NCI-H82 treated with DMSO at 0.1 percent for 48 hours (cell line): ENCODE results near the gene LONP2.
A peak's percentile ranks its signal among the peaks of the same experiment; 100 is the strongest.

ENCODE experiments used
- DNase-seq: peaks from one replicate; lab custom pipeline; 2025; ENCODE audit not compliant: unreplicated experiment; lab: John Stamatoyannopoulos, UW

LONP2 gene, protein sequence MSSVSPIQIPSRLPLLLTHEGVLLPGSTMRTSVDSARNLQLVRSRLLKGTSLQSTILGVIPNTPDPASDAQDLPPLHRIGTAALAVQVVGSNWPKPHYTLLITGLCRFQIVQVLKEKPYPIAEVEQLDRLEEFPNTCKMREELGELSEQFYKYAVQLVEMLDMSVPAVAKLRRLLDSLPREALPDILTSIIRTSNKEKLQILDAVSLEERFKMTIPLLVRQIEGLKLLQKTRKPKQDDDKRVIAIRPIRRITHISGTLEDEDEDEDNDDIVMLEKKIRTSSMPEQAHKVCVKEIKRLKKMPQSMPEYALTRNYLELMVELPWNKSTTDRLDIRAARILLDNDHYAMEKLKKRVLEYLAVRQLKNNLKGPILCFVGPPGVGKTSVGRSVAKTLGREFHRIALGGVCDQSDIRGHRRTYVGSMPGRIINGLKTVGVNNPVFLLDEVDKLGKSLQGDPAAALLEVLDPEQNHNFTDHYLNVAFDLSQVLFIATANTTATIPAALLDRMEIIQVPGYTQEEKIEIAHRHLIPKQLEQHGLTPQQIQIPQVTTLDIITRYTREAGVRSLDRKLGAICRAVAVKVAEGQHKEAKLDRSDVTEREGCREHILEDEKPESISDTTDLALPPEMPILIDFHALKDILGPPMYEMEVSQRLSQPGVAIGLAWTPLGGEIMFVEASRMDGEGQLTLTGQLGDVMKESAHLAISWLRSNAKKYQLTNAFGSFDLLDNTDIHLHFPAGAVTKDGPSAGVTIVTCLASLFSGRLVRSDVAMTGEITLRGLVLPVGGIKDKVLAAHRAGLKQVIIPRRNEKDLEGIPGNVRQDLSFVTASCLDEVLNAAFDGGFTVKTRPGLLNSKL

DNA sequence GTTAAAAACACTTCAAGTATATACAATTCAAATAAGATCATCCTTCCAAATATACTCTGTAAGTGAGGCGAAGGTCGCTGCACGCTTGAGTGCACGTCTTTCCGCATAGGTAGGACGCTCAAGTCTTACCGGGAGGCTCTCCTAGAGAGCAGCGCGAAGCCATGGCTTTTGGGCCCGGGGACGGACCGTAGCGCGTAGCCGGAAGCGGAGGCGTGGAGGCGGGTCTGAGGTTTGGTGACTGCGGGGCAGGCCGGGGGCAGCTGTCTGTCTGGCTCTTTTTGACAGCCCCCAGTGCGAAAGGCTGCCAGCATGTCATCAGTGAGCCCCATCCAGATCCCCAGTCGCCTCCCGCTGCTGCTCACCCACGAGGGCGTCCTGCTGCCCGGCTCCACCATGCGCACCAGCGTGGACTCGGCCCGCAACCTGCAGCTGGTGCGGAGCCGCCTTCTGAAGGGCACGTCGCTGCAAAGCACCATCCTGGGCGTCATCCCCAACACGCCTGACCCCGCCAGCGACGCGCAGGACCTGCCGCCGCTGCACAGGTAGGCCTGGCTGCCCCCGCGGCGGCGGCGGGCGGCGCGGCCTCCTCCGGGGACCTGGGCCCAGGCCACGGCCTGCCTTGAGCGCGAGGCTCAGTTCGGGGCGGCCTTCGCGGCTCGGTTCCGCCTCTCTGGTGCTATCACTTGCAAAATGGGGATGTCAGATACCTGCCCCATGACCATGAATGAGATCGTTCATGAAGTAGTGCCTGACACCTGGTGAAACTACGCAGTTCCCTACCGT, at the start of gene LONP2:
LONP2 (plus strand) TSS at position 221 of the 783 bp plus-strand sequence; CDS start at position 310, 89 bp downstream.
- DNase-seq = peak; percentile 56

DNA sequence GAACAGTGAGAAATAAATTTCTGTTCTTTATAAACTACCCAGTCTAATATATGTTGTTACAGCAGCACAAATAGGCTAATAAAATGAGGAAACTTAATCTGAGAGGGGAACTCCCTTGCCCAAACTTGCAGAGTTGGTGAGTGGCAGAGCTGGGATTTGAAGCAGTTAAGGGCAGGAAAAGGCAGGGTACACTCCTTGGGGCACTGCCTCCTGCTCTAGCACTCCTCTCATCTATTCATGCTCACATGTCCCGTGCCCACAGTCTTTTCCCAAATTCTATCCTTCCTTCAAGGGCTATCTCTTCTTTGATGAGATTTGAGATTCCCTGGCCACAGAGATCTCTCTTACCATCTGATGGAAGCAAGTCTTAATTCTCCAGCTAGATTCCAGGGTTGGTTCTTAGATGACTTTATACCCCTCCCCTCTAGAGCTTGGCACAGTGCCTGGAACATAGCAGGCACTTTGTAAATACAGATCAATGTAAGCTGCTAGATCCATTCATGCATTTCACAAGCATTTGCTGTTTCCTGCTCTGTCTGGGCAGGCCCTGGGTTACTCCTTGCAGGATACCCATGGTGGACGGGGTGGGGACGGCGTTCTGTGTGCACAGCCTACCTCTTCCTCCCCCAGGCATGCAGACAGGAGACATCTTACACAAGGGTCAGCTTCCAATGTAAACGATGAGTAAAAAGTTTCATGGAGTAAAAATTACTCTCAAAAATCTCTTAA, 49.1 kb upstream of the LONP2 start:
- DNase-seq = peak; percentile 49

DNA sequence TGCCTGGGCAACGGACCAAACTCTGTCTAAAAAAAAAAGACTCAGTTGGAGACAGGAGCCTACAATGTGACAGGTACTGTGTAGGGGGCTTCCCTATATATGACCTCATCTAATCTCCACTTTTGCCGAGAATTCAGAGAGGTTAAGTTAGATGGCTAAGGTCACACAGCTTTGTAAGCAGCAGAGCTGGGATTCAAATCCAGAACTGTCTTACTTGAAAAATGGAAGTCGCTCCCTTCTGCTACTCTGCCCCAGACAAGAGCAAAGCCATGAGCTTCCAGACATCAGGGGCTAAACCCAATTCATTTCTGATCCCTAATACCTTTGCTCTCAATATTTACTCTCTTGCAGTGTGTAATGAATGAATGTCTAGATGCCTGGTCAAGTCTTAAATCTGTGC, 46.8 kb upstream of the LONP2 start:
- peak; percentile 61 for DNase-seq

DNA sequence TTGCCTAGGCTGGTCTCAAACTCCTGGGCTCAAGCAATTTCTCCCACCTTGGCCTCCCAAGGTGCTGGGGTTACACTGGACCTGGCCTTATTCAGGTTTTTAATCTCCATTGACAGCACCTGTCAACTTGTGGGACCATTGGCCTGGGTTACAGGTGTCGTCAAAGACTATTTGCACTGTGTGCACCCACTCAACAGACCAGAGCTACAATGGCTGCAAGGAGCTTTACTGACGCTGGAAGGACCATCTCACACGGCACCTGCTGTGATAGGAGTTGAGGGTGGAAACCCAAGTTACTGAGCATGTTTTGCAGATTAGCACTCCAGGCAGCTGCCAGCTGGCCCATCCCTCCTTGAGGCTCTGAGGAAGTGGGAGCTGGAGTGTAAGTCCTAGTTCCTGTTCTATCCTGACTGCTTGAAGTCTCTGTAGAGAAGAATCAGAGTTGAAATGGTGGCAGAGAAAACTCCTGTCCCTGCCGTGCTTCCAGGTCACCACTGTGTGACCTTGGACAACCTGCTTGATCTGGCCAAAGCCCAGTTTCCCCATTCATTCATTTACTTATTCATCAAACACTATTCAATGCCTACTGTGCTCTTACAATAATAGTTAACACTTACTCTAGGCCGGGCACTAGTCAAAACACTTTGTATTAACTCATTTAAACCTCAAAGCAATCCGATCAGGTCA, 42.4 kb upstream of the LONP2 start:
- DNase-seq = no peak

DNA sequence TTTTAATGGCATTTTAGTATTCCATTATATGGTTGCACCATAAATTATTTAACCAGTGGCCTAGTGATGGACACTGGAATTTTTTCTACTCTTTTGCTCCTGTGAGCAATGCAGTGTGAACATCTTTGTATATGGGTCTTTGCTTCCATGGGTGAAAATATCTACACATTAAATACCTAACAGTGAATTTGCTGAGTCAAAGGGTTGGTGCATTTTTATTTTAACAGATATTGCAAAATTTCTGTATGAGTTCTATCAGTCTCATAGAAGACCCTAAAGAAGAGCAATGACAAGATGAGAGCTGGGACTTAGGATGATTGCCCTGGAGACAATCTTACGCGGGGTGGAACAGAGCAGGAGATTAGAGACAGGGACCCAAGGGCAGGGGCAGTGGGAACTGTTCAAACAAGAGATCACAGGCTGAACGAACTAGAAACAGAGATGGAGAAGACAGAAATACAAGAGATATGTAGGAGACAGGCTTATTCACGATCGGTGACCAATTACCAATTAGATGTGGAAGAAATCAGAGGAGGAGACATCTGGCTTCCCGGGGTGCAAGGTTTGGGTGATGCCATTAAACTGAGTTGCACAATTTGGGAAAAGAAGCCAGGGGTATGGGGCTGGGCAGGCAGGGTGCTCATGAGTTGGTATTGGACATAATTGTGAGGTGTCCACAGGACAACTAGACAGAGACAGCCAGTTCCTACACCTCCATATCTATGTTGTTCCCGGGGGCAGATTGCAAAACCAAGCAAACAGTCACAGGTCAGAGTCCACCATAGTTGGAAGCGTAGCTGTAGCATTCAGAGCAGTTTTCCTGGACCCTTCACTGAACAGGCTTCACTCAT, 39.9 kb upstream of the LONP2 start:
- DNase-seq = no peak

DNA sequence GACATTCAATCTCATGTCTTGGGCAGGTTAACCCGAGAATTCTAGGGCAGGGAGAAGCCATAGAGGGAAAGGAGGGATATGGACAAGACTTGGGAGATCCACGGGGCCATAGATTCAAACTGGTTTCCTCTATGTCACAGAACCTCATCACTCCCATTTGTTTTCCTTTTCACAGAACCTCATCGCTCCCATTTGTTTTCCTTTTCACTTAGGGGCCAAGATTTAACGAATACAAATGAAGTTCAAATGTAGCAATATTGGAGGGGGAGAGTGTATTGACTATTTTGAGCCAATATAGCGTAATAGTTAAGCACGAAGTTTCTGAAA, 39.3 kb upstream of the LONP2 start:
- DNase-seq = no peak

DNA sequence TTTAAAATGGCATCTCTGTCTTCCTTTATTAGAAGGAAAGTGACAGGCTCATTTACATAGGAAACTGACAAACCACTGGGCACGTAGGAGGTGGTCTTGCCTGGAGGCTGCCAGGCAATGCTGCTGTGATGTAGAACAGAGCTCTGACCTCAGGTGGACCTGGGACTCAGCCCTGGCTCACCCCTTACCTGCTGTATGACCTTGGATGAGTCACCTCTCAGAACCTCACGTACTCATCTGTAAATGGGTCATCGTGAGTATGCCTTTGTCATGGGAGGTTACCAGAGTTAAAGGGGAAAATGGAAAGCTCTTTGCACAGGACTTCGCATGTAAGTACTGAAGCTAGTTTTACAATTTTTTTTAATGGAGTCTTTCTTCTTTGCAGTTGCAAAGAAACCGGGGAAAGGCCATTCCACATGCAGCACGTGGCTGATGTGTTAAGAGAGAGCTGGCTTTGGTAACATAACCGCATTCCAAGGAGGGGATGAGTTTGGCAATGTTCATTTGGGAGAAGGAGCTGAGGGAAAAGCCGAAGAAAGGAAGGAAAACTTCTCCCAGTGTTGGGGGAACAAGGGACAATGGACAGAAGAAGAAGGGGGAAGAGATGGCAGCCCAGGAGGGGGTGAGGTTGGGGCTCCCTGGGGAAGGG, 37.4 kb upstream of the LONP2 start:
- no peak for DNase-seq

DNA sequence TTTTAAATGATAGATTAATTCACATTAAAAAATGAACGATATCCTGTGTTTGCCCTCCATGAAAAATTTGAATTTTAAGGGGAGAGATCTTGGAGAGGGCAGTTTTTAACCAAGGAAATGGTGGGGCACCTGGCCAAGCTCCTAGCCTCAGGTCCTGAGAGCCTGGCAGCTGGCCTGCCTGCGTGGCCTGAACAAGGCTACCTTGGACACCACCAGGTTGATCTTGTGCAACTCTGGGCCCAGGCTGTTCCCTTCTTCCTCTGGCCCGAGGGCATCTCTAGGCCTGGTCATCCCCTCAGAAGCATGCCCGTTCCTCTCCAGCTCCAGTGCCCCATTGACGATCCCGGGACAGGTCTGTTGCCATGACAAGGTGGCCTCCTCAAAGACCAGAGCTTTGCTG, 33.4 kb upstream of the LONP2 start:
- no peak for DNase-seq

DNA sequence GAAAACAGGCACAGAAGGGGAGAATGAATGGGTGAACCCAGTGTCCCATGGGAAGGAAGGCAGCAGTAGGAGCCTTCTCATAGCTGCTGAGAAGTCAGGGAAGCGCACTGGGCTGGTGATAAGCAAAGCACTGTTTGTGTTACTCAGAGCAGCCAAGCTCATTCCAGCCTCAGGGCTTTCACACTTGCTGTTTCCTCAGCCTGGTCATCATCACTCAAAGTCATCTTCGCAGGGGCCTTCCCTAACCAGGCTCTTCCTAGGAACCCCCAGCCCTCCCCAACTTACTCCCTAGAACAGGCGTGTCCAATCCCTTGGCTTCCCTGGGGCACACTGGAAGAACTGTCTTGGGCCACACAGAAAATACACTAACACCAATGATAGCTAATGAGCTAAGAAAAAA, 32.1 kb upstream of the LONP2 start:
- no peak for DNase-seq

DNA sequence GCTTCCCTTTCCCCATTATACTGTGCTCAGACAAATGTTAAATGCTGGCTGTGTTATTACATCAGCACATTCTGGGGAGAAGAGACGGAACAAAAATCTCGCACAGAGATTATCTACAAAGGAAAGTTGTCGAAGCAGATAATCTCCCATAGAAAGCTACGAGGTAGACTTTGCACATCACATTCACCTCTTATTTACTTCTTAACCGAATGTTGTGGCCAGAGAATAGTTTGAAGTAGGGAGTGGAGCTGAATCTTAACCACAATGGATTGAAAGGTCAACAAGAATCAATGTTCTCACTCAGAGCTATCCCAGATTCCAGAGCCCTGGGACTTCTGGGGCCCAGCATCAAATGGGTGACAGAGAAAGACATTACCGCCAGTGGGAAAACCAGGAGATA, 28.4 kb upstream of the LONP2 start:
- DNase-seq = no peak

DNA sequence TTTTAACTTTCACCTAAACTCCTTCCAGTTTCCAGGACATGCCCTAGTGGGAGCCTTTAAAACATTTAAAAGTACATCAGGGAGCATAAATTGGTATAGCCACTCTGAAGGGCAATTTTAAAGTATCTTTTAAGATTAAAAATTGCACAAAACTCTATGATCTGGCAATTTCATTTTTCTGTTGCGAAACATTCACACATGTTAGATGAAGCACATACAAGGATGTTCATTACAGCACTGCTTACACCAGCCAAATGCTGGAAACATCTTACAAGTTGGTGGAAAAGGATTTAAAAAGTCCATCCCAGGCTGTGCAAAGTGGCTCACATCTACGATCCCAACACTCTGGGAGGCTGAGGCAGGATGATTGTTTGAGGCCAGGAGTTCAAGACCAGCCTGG, 26.4 kb upstream of the LONP2 start:
- DNase-seq = no peak

DNA sequence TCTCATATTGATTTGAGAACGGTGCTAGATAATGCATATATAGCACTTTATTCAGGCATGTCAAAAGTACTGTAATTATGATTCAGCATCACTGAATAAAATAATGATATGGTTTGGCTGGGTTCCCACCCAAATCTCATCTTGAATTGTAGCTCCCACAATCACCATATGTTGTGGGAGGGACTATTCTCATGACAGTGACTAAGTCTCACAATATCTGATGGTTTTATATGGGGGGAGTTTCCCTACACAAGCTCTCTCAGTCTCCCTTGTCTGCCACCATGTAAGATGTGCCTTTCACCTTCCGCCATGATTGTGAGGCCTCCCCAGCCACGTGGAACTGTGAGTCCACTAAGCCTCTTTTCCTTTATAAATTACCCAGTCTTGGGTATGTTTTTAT, 25.6 kb upstream of the LONP2 start:
- no peak for DNase-seq

DNA sequence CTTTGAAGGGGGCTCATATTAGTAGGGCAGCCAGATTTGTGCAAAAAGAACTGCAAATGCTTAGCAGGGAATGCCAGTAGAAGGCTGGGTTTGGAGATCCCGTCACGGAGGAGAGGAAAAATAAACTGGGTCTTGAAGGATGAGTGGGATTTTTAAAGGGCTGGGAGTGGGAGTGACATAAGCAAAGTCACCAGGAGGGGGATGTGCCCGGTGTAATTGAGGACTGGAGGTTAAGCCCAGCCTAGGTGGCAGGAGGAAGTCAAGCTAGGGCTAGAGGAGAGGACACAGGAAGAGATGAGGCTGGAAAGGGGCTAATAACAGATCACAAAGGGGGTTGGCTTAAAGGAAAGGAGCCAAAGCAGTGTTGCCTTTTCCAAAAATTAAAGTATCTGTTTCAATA, 23.2 kb upstream of the LONP2 start:
- DNase-seq = no peak

DNA sequence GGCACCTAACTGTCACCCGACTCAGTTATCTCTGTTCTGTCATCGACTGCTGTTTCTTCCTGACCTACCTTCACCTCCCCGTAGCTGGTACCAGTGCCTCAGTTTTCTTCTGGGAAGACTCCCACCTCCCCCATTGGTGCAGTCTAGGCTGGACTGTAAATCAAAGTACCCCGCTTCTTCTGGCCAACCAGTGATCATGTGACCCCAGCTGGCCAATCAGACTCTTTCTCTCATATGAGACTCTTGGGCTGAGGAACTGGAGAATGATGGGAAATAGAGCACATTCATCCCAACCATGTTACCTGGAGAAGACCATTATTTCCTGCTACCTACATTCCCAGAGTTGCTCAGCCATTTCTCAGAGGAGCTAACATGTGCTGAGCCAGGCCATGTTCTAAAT, 20.6 kb upstream of the LONP2 start:
- DNase-seq = no peak

DNA sequence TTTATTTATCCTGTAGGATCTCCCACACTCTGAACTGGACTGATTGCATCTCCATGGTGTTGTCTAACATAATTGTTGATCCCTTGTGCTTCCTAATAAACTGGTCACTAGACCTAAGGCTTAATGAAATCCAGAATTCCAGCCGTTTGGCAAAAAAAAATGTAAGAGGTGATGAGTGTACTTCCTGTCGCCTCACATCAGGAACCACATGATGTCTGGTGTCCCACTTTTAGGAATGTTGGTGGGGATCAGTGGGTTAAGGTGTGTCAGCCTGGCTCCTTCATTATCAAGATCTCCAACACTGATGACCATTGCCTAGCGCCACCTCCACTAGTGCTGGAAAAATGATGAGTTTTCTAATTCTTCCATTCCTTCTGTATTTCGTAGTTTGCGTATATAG, 18.6 kb upstream of the LONP2 start:
- no peak for DNase-seq

DNA sequence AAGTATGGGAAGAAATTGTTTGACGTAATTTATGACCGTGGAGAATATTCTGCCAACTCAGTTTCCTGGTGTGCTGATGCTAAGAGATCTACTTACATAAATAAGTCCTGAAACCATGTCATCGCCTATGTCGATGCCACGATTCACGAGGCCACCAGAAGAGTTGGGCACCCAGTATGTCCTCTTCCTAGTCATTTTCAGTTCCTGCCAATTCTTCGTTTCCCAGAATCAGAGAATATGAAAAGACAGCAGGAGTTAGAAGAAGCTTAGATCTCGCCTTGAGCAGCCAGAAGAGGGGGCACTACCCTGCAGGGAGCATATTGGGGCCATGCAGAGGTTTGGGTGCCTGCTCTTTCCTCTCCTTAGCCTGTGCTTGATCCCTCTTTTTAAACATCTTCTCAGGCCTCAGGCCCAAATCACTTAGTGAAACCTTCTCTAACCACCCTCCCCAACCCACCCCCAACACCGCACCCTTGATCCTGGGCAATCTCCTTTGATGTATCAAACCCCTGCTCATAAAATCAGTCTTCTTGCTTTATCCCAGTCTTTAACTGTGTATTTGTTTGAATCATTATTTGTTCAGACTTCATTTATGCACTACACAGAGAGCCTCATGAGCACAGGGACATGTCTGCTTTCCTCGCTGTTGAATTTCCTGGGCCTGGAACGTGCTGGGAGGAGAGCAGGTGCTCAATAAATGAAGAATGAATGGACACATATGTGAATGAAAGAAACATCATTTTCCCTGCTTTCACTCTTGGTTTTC, 12.2 kb upstream of the LONP2 start:
- no peak for DNase-seq

DNA sequence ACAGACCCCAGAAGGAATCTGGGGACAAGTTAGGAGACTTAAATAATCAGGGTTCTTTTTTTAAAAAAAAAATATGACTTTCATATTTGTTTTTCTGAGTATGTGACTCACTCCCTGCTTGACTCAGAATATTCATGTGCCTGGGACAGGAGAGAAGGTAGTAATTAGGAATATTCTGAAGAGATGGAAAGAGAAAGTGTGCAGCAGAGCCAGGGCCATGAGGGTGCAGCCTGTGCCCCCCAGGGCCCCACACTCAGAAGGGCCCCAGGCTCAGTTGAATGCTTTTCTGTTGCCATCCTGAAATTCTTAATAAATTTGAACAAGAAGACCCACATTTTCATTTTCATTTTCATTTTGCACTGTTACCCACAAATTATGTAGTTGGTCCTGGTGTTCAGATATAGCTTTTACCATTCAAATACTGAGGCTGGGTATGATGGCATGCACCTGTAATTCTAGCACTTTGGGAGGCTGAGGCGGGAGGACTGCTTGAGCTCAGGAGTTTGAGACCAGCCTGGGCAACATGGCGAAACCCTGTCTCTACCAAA, 11.5 kb upstream of the LONP2 start:
- DNase-seq = no peak

DNA sequence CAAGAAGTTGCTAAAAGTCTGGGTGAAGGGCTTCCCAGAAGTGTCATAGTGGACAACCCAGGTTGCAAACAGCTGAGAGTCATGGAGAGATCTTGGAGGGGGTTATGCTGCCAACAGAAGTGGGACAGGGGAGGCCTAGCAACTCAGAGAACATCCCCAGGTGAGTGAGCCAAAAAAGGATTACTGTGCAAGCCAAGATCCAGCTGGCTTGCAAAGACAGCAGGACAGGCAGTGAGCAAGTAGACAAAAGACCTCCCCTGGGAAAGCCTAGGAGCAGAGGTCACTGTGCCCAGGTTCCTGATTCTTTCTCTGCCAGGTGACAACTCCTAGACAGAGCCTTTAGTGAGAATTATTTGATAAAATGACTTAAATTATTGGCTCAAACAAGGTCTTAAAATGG, 9.5 kb upstream of the LONP2 start:
- no peak for DNase-seq
